Activated CD8-positive, alpha-beta T cell treated with anti-CD3 and anti-CD28 coated beads for 36 hours (primary cell): ENCODE data around the gene TSEN34. TPM values are rescaled to one million over a fixed set of nuclear protein-coding genes. Genes with fewer than 3 reads are reported as not detected.

Experiments used
- ATAC-seq: fragments of 200-7000 bp; cut with Tn5 transposase; one replicate; pipeline ENCODE4 v1.10.0; 2021; ENCODE audit warnings: mild to moderate bottlenecking, moderate library complexity
- CTCF ChIA-PET: fragments of 350-600 bp; sonication (Branson Sonifier 250); formaldehyde crosslinking; loops from one replicate; lab custom pipeline; 2021; ENCODE audit warnings: antibody characterized with exemption; lab: Charles Lee
- POLR2A ChIA-PET: fragments of 350-600 bp; sonication (Branson Sonifier 250); formaldehyde crosslinking; loops from one replicate; lab custom pipeline; 2021; ENCODE audit warnings: antibody characterized with exemption; lab: Charles Lee
- DNase-seq: peaks from one replicate; pipeline ENCODE4 v3.0.0-alpha.2; 2020
- H3K27ac Mint-ChIP-seq: one replicate; pipeline ENCODE4 v1.8.0; 2021; ENCODE audit warnings: mild to moderate bottlenecking, mixed read lengths
- H3K27me3 Mint-ChIP-seq: one replicate; pipeline ENCODE4 v1.8.0; 2021; ENCODE audit warnings: mixed read lengths
- H3K36me3 Mint-ChIP-seq: one replicate; pipeline ENCODE4 v1.8.0; 2021; ENCODE audit warnings: low read depth, mixed read lengths
- H3K4me1 Mint-ChIP-seq: one replicate; pipeline ENCODE4 v1.8.0; 2021; ENCODE audit warnings: low read depth, mixed read lengths
- H3K4me3 Mint-ChIP-seq: one replicate; pipeline ENCODE4 v1.8.0; 2021; ENCODE audit warnings: mild to moderate bottlenecking, moderate library complexity, mixed read lengths
- H3K9me3 Mint-ChIP-seq: one replicate; pipeline ENCODE4 v1.8.0; 2021; ENCODE audit warnings: mixed read lengths
- intact Hi-C: fragments of 100-400 bp; cut with micrococcal nuclease; formaldehyde crosslinking; loops from one replicate; pipeline ENCODE4 v1.10.0; 2022
- total RNA-seq, 2 experiments: library from RNA; stranded (reverse); gene quantifications; one replicate each; pipeline ENCODE4 v1.2.3, GENCODE V29; 2021
- TF ChIP-seq, protein P1 (sequence below): fragments of 200-600 bp; IDR thresholded peaks from one replicate; pipeline ENCODE4 v1.8.0; 2022; ENCODE audit warnings: antibody characterized with exemption, mild to moderate bottlenecking

The TSEN34 gene
- total RNA-seq, 2 experiments from 2014 or later = 12.5 TPM

DNA sequence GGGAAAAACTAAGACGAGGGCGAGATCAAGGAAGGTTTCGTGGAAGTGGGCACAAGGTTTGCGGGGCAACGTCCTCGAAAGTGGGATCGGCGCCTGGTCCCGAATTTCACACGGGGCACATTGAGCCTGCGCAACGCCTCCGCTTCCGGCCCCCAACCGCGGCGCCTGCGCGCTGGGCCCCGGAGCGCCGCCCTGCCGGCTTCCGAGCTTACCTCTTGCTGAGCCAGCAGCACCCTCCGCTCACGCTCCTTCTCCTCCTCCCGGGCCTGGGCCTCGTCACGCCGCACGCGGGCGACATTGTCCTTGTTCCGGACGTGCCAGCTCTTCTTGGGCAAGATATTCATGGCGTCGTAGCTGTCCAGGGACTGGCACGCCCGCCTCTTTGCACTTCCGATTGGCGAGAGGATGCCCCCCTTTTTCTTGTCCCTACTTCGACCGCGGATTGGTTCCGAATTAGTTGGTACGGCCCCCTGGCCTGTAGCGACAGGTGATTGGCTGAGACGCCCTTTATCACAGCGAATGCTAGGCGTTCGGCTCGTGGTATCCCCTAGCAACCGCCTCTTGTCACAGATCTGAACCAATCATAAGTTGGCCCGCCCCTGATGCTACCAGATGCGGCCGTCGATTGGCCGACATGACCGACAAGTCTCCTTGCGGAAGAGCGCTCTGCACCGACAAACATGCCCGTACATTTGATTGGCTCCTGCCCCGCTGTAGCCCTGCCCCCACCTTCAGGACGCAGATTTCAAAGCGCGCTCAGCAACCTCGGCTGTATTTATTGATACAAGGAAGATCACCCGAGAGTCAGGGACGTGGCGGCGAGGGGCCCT, 31.5 kb upstream of the TSEN34 start, which contains the start of gene LENG1:
TSS of gene LENG1 (minus strand) at position 370 of the 830 bp plus-strand sequence. CDS start at position 344, 26 bp downstream.
- ATAC-seq = peak; percentile 89
- H3K4me3 Mint-ChIP-seq = peak within 1 kb of the TSS; percentile 86
- peaks cover 6% of the 10 kb centered on the region for H3K27me3 Mint-ChIP-seq
- TF ChIP-seq, protein P1, sequence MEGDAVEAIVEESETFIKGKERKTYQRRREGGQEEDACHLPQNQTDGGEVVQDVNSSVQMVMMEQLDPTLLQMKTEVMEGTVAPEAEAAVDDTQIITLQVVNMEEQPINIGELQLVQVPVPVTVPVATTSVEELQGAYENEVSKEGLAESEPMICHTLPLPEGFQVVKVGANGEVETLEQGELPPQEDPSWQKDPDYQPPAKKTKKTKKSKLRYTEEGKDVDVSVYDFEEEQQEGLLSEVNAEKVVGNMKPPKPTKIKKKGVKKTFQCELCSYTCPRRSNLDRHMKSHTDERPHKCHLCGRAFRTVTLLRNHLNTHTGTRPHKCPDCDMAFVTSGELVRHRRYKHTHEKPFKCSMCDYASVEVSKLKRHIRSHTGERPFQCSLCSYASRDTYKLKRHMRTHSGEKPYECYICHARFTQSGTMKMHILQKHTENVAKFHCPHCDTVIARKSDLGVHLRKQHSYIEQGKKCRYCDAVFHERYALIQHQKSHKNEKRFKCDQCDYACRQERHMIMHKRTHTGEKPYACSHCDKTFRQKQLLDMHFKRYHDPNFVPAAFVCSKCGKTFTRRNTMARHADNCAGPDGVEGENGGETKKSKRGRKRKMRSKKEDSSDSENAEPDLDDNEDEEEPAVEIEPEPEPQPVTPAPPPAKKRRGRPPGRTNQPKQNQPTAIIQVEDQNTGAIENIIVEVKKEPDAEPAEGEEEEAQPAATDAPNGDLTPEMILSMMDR = no peak
- intact Hi-C loops = no loop called here
- ChIA-PET POLR2A (interaction anchor here (0.7 to 3.1 kb wide), 20 partner anchors 8 to 291 kb away, joined by 3 to 33 read pairs (median 4); partner anchors contain the start of genes LENG8, MBOAT7, PRPF31 and RPS9), CTCF (interaction anchor here (0.9 to 3.0 kb wide), 9 partner anchors 8 to 75 kb away, joined by 3 to 13 read pairs (median 3); partner anchors contain the start of genes CNOT3, MBOAT7 and NDUFA3)
- H3K9me3 Mint-ChIP-seq = no peaks in the 10 kb centered on the region
- peaks cover 48% of the 10 kb centered on the region for H3K4me1 Mint-ChIP-seq
- H3K36me3 Mint-ChIP-seq = peaks cover 11% of the 10 kb centered on the region
- peak; percentile 100 for DNase-seq
- peak within 1 kb of the TSS; percentile 97 for H3K27ac Mint-ChIP-seq

DNA sequence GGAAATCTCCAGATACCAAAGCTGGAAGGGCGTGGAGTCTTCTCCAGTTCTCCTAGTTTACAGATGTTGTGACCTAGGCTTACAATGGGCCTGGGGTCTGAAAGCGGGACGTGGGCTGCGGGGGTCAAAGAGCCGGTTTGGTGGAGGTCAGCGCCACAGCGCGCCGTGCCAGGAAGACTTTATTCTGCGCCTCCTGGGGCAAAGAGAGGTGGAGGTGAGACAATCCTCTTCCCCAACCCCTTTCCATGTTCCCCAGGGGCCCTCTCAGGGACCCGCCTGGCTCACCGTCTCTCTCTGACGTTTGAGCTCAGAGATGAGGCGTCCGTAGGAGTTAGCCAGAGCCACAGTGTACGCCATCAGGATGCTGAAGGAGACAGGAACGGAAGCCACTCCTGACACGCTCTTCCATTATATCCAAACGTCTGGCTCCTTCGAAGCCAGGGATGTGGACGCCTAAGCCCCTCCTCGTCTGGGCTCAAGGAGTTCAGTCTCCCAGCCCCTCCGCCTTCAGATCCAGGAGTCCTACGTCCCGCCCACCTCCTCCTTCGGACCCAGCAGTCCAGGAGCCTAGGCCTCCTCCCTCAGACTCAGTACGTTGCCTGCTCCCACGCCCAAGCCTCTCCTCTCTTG, 30.8 kb upstream of the TSEN34 start:
- peak overlapping the region; percentile 86 for H3K4me3 Mint-ChIP-seq
- TF ChIP-seq, protein P1 = no peak
- POLR2A ChIA-PET = interaction anchor here (0.8 to 3.1 kb wide), 14 partner anchors 8 to 291 kb away, joined by 3 to 33 read pairs (median 8); partner anchors contain the start of genes MBOAT7, PRPF31, RPS9 and TFPT
- peaks cover 8% of the 10 kb centered on the region for H3K27me3 Mint-ChIP-seq
- H3K9me3 Mint-ChIP-seq = no peaks in the 10 kb centered on the region
- H3K27ac Mint-ChIP-seq = peak overlapping the region; percentile 92
- ATAC-seq = no peak
- CTCF ChIA-PET = interaction anchor here (1.0 to 2.3 kb wide), 3 partner anchors 10 to 28 kb away, joined by 3 to 8 read pairs (median 3); partner anchors contain the start of gene MBOAT7
- intact Hi-C loops = no loop called here
- H3K4me1 Mint-ChIP-seq = peaks cover 44% of the 10 kb centered on the region
- H3K36me3 Mint-ChIP-seq = peaks cover 5% of the 10 kb centered on the region
- DNase-seq = no peak

DNA sequence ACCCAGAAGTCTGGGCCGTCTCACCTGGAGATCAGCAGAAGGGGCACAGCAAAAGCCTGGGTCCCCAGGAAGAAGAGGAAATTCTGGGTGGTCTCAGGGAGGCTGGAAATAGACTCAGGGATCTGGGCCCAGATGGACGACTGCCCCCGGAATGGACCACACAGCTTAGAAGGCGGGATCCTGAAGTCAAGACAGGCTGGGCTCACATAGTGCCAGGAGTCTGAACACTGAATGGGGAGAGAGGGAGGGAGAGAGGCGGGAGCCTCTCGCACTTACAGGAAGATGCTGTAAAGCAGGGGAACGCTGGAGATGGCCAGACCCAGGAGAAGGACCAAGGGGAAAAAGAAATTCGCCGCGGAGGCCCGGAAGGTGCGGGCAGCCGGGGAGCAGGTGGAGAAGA, 30.3 kb upstream of the TSEN34 start:
- peak overlapping the region; percentile 92 for H3K27ac Mint-ChIP-seq
- H3K27me3 Mint-ChIP-seq = peaks cover 13% of the 10 kb centered on the region
- peak overlapping the region; percentile 86 for H3K4me3 Mint-ChIP-seq
- no peak for DNase-seq
- POLR2A ChIA-PET = interaction anchor here (0.6 to 3.1 kb wide), 7 partner anchors 10 to 45 kb away, joined by 3 to 33 read pairs (median 10); partner anchors contain the start of genes MBOAT7, PRPF31, RPS9 and TFPT
- intact Hi-C loops = no loop called here
- H3K4me1 Mint-ChIP-seq = peaks cover 42% of the 10 kb centered on the region
- no peaks in the 10 kb centered on the region for H3K9me3 Mint-ChIP-seq
- CTCF ChIA-PET = interaction anchor here (1.0 kb wide), 1 partner anchor 9 kb away, joined by 3 read pairs; no protein-coding TSS in a partner anchor
- peaks cover 3% of the 10 kb centered on the region for H3K36me3 Mint-ChIP-seq
- TF ChIP-seq, protein P1 = no peak
- no peak for ATAC-seq

DNA sequence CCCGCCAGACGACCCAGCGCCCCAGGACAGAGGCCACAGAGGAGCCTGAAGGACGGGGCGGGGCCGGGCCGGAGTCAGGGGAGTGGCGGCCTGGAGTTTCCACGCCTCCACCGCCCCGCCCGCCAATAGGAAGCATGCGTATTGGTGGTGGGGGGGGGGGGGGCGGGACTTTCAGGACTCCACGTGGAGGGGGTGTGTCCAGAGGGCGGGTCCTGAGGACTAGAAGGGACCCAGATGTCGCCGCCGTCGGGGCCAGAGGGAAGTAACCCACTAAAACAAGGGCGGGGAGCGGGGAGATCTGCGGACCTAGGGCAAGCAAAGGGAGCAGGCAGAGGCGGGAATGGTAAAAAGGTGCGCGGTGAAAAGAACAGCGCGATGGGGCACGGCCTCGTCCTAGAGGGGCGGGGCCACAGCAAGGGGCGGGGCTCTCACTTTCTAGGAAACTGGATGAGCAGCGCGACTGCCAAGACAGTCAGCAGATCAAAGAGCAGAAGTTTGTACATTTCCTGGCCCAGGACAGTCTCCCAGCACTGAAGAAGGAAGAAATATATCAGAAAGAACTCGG, 28.8 kb upstream of the TSEN34 start:
- DNase-seq (peak; percentile 91), ATAC-seq (peak; percentile 21)
- TF ChIP-seq, protein P1 = no peak
- ChIA-PET CTCF (no interaction called here), POLR2A (interaction anchor here (0.6 kb wide), 1 partner anchor 47 kb away, joined by 3 read pairs; no protein-coding TSS in a partner anchor)
- Mint-ChIP-seq H3K27me3 (peaks cover 13% of the 10 kb centered on the region), H3K4me1 (peaks cover 39% of the 10 kb centered on the region), H3K4me3 (peak overlapping the region; percentile 76), H3K27ac (no peak overlapping the region), H3K9me3 (no peaks in the 10 kb centered on the region), H3K36me3 (peaks cover 3% of the 10 kb centered on the region)
- intact Hi-C loops = no loop called here
